Calu3 (cell line): ENCODE measurements around the gene CIB4. TPM values are rescaled to one million over a fixed set of nuclear protein-coding genes. Genes with fewer than 3 reads are reported as not detected.

Source experiments
- Bru-seq: library from RNA; stranded (reverse); fragments of 400-500 nt; gene quantifications from one replicate; lab custom pipeline; 2021; lab: Mats Ljungman, UMichigan
- BruChase-seq, 2 experiments: library from RNA; stranded (reverse); fragments of 400-500 nt; gene quantifications; one replicate each; lab custom pipeline; 2021; lab: Mats Ljungman, UMichigan
- BruUV-seq: library from RNA; stranded (reverse); fragments of 400-500 nt; replicated peaks from 2 replicates; lab custom pipeline; 2021; lab: Mats Ljungman, UMichigan
- CTCF ChIA-PET: fragments of 300-600 bp; sonication (Branson Sonifier 250); formaldehyde crosslinking; loops from one replicate; lab custom pipeline; 2022; ENCODE audit warnings: antibody characterized with exemption; lab: Charles Lee
- DNase-seq: peaks from one replicate; pipeline ENCODE4 v3.0.0; 2022
- H3K27ac Mint-ChIP-seq: one replicate; pipeline ENCODE4 v1.8.0; 2022; ENCODE audit warnings: mixed read lengths; ENCODE audit not compliant: unreplicated experiment
- H3K27me3 Mint-ChIP-seq: one replicate; pipeline ENCODE4 v1.8.0; 2022; ENCODE audit warnings: mixed read lengths; ENCODE audit not compliant: unreplicated experiment
- H3K36me3 Mint-ChIP-seq: one replicate; pipeline ENCODE4 v1.8.0; 2022; ENCODE audit warnings: mild to moderate bottlenecking, moderate library complexity, mixed read lengths; ENCODE audit not compliant: insufficient read depth, unreplicated experiment
- H3K4me1 Mint-ChIP-seq: one replicate; pipeline ENCODE4 v1.8.0; 2022; ENCODE audit warnings: mild to moderate bottlenecking, low read depth, mixed read lengths; ENCODE audit not compliant: unreplicated experiment
- H3K4me3 Mint-ChIP-seq: one replicate; pipeline ENCODE4 v1.8.0; 2022; ENCODE audit warnings: mild to moderate bottlenecking, low read depth, moderate library complexity, mixed read lengths; ENCODE audit not compliant: unreplicated experiment
- H3K9me3 Mint-ChIP-seq: one replicate; pipeline ENCODE4 v1.8.0; 2022; ENCODE audit warnings: low read depth, mixed read lengths; ENCODE audit not compliant: unreplicated experiment
- CTCF ChIP-seq: fragments of 200-600 bp; IDR thresholded peaks from one replicate; pipeline ENCODE4 v1.8.0; 2022; ENCODE audit warnings: antibody characterized with exemption; ENCODE audit not compliant: unreplicated experiment
- intact Hi-C: fragments of 100-400 bp; cut with micrococcal nuclease; formaldehyde crosslinking; loops from one replicate; pipeline ENCODE4 v1.10.0; 2022; ENCODE audit not compliant: unreplicated experiment
- long read RNA-seq: library from polyadenylated mRNA; stranded (forward); transcript quantifications from one replicate; pipeline ENCODE4 v2.0.0, GENCODE V29; 2022
- total RNA-seq: library from RNA; stranded (reverse); gene quantifications from 2 replicates; pipeline ENCODE4 v1.2.3, GENCODE V29; 2022

Gene CIB4
- total RNA-seq (not detected in 2 replicates), Bru-seq, nascent RNA (not detected), BruChase-seq, experiment 1, labeled RNA remaining after a 6-hour chase (percentile 3 among the genes with signal in this experiment), BruChase-seq, experiment 2, labeled RNA remaining after a 2-hour chase (percentile 2 among the genes with signal in this experiment)
- long read RNA-seq: 0 reads

- DNase-seq: peak; percentile 70
- Mint-ChIP-seq H3K27me3 (peaks cover 38% of the 10 kb centered on the region), H3K36me3 (no peaks in the 10 kb centered on the region), H3K4me1 (peaks cover 17% of the 10 kb centered on the region), H3K9me3 (no peaks in the 10 kb centered on the region), H3K27ac (peak within 1 kb of the TSS; percentile 17), H3K4me3 (no peak within 1 kb of the TSS)
- BruUV-seq: no TSS peak
- CTCF ChIA-PET: no interaction called here
- no peak for TF ChIP-seq CTCF
- intact Hi-C loops: no loop called here
These were observed at the start of gene CIB4 for GRCh38 chr2:26640781-26641564. TSS of gene CIB4 (minus strand) at chr2:26641366. CDS start at chr2:26641314, 52 bp downstream.

DNA sequence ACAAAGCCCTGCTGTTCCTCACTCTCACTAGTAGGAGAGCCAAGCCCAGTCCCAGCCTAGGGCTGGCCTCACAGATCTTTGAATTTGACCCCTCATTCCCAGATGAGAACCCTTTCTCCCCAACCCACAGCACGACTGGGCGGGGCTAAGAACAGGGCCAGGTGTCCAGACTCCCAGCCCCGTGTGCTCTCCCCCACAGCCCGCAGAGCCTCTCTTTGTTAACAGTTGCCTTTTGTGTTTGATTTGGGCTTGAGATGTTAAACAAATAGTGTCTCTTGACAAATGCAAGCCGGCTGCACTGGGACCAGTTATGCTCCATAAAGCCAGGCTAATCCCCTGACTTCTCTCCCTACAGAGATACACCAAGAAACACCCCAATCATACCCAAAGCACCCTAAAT is 46.6 kb upstream of the CIB4 start:
- Mint-ChIP-seq H3K4me3 (no peak overlapping the region), H3K27ac (no peak overlapping the region), H3K4me1 (peaks cover 8% of the 10 kb centered on the region), H3K27me3 (peaks cover 97% of the 10 kb centered on the region), H3K36me3 (no peaks in the 10 kb centered on the region), H3K9me3 (no peaks in the 10 kb centered on the region)
- CTCF ChIA-PET: no interaction called here
- no TSS peak for BruUV-seq
- DNase-seq: no peak
- intact Hi-C loops: no loop called here
- no peak for TF ChIP-seq CTCF

DNA sequence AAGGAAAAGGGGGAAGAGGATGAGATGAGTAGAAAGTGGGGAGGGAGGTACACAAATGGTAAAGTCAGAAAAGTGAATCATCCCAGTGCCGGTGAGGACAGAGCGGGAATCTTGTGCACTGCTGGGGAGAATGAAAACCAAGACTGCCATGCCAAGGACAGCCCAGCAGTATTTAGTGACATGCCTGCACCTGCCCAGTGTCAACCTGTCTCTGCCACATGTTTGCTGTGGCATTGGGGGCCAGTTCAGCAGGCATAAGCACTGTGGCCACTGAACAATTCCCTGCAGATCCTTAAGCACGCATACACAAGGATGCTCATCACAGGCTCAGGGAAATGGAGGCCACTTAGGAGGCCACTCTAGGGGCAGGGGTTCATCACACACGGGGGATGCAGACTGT is 46.2 kb upstream of the CIB4 start:
- no peaks in the 10 kb centered on the region for H3K9me3 Mint-ChIP-seq
- CTCF ChIA-PET: interaction anchor here (0.5 kb wide), 1 partner anchor 62 kb away, joined by 3 read pairs; no protein-coding TSS in a partner anchor
- peaks cover 97% of the 10 kb centered on the region for H3K27me3 Mint-ChIP-seq
- no peak for DNase-seq
- H3K4me1 Mint-ChIP-seq: peaks cover 8% of the 10 kb centered on the region
- H3K4me3 Mint-ChIP-seq: no peak overlapping the region
- intact Hi-C loops: no loop called here
- TF ChIP-seq CTCF: no peak
- BruUV-seq: no TSS peak
- H3K27ac Mint-ChIP-seq: no peak overlapping the region
- no peaks in the 10 kb centered on the region for H3K36me3 Mint-ChIP-seq

DNA sequence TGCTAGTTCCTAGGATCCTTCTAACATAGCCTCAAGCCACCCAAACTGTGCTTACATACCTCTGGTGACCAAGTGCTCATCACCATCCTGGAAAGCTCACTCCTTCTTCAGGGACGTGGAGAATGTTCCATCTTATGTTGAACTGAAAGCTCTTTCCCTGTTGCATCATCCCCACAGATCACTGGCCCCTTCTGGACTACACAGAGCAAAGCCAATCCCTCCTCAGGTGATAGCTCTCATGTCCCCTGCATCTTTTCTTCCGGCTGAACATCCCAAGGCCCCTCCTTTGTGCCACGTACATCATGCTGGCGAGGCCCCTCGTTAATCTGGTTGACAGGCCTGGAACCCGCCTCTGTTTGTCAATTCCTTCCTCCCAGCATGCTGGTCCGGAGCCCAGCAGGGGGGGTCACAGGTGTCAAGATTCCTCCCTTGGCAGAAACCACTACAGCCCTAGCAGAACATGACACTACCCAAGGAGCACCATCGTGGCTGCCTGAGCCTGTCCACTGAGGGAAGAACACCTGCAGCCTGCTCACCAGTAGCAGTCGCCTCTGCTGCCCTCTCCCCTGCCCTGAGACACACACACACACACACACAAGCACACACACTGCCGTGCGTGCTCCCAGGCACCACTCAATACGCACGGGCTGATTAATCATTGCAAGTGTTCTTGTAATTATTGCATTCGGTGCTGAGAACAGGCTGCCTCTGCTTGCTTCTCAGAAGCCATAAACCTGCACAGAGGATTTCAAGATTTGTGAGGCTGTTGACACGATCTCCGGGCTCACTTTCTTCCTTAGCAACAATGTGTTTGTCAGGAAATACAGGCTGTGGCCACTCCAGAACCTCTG is 45.0 kb upstream of the CIB4 start:
- no peak overlapping the region for H3K27ac Mint-ChIP-seq
- no peaks in the 10 kb centered on the region for H3K9me3 Mint-ChIP-seq
- H3K36me3 Mint-ChIP-seq: no peaks in the 10 kb centered on the region
- no peak for DNase-seq
- H3K27me3 Mint-ChIP-seq: peaks cover 97% of the 10 kb centered on the region
- no TSS peak for BruUV-seq
- intact Hi-C loops: no loop called here
- H3K4me1 Mint-ChIP-seq: peaks cover 8% of the 10 kb centered on the region
- CTCF ChIA-PET: interaction anchor here (0.5 to 0.7 kb wide), 2 partner anchors 63 to 1515 kb away, joined by 3 read pairs; no protein-coding TSS in a partner anchor
- no peak for TF ChIP-seq CTCF
- no peak overlapping the region for H3K4me3 Mint-ChIP-seq
